ENCODE results near the gene SCAMP1.
"Not testable (repeated sequence)": the region's sequence is repeated elsewhere in the genome, so short reads cannot be mapped to it uniquely, and the experiment has no call there.

Gene SCAMP1

GRCh38 chr5:78361631-78361993, 1.2 kb downstream of the SCAMP1 start:
- no peak for DNase-seq

DNA sequence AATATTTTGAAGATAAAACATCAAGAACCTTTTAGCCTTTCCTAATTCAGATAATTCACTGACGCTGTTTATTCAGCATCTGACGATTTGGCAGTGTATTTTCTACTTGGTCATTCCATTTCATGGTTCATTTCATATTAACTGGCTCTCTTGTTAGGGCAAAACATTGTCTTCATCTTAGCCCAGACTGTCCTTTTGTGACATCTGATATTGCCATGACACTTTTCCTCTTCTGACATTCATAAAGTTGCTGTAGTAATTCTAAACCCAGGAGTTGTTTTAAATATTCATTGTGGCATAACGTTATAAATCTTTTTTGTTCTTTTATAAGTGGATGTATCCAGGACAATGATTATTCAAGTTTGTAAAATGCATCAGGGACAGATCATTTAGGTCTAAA, 1.8 kb downstream of the SCAMP1 start:
- DNase-seq: no peak

GRCh38 chr5:78364005-78364404, 3.6 kb downstream of the SCAMP1 start:
- no peak for DNase-seq

GRCh38 chr5:78367318-78367991, 7.0 kb downstream of the SCAMP1 start:
- peak; percentile 10 for DNase-seq

DNA sequence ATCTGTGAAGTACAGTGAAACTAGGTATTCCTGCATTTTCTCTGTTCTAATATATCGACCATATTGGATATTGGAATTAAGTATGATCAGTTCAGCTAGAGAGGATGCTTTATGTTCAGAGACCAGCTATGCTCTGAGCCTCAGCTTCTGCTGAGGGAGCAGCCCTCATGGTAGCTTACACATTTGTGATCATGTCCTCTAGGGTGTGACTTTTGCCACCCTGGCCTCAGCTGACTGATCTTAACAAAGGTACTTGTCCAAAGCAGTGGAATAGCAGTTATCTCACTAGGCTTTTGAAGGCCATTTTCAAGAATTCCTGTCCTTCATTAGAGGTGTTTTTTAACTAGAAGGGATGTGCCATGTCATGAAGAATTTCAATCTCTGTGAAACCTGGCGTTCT, 9.3 kb downstream of the SCAMP1 start:
- DNase-seq: no peak

DNA sequence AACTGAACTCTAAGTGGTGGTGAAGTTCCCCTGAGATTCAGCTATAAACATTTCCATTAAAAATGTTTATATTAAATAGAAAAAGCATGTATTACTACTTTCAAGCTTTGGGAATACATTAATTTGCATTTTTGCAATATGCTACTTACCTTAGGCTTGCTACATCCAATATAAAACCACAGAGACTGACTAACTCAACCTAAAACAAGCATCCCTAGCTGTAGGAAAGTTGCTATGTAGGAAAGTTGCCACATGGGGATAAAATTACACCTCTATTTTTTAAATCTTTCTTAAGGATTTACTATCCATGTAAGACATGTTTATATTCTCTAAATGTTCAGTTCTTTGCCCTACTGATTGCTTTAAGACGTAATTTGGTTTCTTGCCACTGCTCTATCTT, 12.8 kb downstream of the SCAMP1 start:
- no peak for DNase-seq

DNA sequence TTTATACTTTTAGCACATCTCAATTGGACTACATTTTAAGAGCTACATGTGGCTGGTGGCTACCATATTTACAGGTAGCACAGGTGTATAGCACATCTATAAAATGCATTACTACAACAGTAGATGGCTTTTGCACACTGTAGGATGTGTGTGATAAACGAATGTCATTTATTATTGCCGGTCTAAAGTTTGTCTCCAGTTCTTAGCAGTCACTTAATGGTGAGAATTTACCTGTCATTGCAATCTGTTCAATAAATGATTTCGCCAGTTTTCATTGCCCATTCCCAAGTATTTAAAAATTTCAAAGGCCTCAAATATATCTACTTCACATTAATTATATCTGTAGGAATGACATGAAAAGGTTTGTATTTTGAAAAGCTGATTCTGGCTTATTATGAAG, 15.9 kb downstream of the SCAMP1 start:
- no peak for DNase-seq

GRCh38 chr5:78377056-78377717, 16.8 kb downstream of the SCAMP1 start:
- DNase-seq: no peak

DNA sequence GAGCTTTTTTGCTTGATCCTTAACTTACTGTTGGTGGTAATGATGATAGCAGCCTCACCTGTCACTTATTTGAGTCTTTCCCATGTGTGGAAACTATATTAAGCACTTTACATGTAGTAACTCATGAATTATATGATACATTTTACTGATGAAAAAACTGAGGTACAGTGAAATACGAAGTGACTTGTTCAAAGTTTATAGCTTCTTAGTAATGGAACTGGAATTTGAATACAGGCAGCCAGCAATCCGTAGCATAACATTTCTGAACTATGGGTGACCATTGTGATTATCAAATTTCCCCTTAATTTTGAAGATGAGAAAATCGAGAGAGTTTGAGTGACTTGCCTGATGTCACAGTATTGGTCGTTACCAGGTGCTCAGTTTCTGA, 17.3 kb downstream of the SCAMP1 start:
- no peak for DNase-seq

- no peak for DNase-seq
Measured at GRCh38 chr5:78387468-78388153, 27.2 kb downstream of the SCAMP1 start.

GRCh38 chr5:78391357-78391756, 30.9 kb downstream of the SCAMP1 start:
- not testable (repeated sequence) for DNase-seq

- DNase-seq: no peak
Measured at GRCh38 chr5:78397831-78398230, 37.4 kb downstream of the SCAMP1 start.

DNA sequence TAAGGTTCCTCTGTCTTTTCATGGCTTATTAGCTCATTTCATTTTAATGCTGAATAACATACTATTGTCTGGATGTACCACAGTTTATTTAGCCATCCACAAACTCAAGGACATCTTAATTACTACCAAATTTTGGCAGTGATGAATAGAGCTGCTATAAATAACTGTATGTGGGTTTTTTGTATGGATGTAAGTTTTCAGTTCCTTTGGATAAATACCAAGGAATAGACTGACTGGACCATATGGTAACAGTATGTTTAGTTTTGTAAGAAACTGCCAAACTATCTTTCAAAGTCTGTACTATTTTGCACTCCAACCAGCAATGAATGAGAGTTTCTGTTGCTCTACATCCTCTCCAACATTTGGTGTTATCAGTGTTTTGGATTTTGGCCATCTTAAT, 38.7 kb downstream of the SCAMP1 start:
- DNase-seq: no peak

DNA sequence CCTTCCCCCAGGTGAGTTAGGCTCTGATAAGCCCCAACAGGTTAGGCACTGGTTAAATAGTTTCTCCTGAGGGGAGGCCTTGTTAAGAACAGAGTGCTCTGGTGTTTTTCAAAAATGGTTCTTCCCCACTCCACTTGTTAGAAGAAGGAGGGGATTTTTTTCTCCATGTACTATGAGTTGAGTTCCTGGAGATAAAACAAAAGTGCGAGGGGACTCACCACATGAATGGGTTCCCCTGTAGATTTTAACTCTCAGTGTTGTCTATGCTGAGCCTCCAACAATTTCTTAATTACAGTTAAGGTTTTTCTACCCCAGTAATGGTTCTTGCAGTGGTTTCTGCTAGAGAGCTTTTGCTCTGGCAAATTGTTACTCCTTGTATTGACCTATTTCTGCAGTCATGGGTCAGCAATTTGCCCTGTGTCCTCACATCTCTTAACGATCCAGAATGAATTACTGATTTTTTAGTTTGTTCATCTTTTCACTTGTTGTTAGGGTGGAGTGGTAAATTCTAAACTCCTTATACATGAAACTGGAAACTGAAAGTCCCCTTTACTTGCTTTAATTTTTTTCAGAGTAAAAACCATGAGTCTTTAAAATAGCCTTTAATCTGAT, 44.4 kb downstream of the SCAMP1 start:
- DNase-seq: no peak

GRCh38 chr5:78405829-78406750, 45.7 kb downstream of the SCAMP1 start:
- DNase-seq: no peak

DNA sequence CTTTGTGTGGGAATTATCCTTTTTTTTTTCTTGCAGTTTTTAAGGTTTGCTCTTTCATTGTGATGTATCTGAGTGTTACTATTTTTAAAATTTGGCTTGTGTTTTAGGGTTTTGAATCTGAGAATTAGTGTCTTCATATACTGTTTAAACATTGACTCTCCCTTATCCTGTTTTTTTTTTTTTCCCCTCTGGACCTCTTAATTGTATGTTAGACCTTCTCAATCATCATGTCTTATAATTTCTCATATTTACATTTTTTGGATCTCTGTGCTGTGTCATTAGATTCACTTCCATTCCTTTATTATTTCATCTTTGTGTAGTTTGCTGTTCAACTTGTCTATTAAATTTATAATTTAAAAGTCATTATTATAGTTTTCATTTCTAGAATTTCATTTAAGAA, 47.0 kb downstream of the SCAMP1 start:
- DNase-seq: no peak

- DNase-seq: no peak
Measured at GRCh38 chr5:78411586-78411985, 51.2 kb downstream of the SCAMP1 start.

DNA sequence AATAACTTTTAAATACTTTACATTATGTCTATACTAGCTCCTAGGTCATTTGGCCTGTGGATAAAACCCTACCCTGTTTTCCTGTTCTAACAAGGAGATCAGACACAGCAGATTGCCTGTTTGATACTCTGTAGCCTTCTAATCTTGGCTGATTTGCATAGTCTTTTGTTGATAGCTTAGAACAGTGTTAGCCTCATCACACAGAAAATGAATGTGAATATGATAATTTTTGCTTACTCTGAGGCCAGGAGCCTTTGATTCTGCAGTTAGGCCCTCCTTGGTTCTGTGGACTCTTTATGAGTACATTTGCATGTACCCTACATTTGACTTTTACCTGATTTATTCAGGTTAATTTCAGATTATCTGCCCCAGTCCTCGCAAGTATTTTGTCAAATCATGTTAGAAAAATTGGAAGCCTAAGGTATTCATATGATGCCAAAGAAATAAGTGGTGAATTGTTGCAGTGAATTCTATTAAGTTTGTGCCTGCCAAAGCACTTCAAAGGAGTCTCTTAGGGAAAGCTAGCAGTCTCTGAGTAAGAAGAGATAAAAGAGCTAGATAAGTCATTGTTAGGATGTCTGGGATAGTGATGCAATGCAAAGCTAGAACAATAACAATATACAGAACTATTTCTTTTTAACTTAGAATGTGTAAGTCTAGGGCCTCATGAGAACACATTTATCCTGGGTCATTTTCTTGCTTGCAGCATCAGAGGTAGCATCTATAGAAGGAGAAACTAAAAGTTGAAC, 56.4 kb downstream of the SCAMP1 start:
- no peak for DNase-seq

DNA sequence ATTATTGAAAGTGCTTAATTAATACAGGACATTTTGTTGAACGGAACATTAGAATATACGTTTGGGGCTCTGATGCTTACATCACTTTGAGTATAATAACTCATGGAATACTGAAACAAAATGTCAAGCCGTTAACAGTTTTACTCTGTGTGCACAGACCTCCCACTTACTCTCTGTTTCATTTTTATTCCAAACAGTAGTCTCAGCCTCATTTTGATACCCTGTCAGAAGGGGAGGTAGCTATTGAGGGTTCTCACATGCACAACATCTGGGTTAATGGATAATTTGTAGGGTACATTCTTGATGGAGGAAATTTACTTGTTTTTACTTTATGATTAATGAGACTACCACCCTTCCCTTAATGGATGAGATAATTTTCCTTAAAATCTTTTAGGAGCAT, 59.0 kb downstream of the SCAMP1 start:
- DNase-seq: no peak

DNA sequence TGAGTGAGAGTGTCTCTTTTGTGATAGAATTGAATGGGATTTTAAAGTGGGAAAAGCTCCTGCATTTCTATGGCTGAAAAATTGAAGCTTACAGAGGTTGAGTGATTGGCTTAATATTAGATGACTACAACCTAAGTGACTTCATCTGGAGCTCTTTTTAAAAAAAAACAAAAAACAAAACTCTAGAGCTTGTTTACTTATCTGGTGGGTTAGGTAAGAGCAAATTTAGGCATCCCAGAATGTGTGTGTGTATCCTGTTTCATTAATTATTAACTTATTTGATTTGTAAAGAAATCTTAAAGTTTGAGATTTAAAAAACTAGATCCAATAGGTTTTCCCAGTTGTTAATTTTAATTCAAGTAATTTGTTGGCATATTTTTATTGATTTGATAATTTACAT, 60.1 kb downstream of the SCAMP1 start:
- DNase-seq: no peak

GRCh38 chr5:78424665-78425064, 64.2 kb downstream of the SCAMP1 start:
- no peak for DNase-seq

DNA sequence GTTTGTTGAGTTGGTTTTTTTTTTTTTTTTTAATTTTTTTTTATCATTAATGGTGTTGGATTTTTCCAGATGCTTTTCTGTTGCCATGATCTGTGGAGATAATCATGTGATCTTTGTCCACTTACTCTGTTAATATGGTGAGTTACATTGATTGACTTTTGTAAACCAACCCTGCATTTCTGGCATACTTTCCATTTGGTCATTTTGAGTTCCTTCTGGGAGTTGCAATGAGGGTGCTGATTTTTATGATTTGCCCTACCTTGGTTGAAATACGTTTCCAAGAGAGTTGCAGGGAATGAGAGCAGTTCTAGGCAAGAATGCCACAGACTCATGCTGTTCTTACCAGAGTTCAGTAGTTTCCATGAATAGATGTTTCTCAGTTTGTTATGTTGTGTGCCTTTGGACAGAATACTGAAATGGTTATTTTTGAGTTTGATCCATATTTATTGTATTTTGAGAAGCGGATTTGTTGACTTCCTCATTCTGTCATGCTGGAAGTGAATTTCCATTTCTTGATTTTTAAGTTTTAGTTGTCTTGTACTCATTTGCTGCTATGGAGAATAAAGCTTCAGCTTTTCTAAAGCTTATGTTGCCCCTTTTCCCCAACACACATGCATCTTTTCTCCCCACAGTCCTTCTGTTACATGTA, 69.0 kb downstream of the SCAMP1 start:
- no peak for DNase-seq

All from activated CD4-positive, alpha-beta T cell treated with anti-CD3 and anti-CD28 coated beads for 48 hours (primary cell).